Measurements from ENCODE around the gene KCTD17. TPM values are rescaled to one million over a fixed set of nuclear protein-coding genes. Genes with fewer than 3 reads are reported as not detected.

Gene KCTD17
- total and polyA plus RNA-seq, 2 of the 13 experiments (the other 11 are each of a cell fraction or from before 2014, with no cell fraction given) = 5.3 to 11.7 TPM

DNA sequence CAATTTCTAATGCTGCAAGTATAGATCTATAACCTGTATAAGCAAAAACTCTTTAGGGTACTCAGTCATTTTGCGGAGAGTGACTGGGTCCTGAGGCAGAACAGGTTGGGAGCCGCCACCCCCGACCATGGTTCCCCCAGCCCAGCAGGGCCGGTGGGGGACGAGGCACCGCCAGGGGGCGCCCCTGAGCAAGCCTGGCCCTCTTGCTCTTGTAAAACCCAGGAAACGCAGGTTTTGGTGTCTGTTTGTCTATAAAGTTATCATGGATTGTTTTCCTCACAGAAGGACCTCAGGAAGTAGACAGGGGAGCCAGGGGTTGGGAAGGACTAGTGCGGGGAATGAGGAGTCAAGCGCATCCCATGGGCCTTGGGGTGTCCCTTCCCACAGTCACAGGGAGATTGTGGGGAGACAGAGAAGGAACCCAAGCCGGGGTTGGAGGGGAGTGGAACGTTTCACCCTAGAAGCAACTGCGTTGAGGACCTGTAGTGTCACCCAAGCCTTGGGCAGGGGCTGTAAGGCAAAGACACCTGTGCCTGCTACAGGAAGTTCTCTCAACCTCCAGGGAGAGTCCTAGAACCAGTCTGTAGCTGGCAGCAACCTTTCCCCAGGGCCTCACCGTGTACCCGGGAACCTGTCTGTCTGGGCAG is 26.4 kb downstream of the KCTD17 start (continued):
- peak; percentile 84 for TF ChIP-seq STAG1 (CRISPR knock-in tag; IDR thresholded peaks at IDR 0.05)
- no peak for TF ChIP-seq ARNTL (CRISPR knock-in tag; IDR thresholded peaks at IDR 0.05)
- TF ChIP-seq, protein P1, sequence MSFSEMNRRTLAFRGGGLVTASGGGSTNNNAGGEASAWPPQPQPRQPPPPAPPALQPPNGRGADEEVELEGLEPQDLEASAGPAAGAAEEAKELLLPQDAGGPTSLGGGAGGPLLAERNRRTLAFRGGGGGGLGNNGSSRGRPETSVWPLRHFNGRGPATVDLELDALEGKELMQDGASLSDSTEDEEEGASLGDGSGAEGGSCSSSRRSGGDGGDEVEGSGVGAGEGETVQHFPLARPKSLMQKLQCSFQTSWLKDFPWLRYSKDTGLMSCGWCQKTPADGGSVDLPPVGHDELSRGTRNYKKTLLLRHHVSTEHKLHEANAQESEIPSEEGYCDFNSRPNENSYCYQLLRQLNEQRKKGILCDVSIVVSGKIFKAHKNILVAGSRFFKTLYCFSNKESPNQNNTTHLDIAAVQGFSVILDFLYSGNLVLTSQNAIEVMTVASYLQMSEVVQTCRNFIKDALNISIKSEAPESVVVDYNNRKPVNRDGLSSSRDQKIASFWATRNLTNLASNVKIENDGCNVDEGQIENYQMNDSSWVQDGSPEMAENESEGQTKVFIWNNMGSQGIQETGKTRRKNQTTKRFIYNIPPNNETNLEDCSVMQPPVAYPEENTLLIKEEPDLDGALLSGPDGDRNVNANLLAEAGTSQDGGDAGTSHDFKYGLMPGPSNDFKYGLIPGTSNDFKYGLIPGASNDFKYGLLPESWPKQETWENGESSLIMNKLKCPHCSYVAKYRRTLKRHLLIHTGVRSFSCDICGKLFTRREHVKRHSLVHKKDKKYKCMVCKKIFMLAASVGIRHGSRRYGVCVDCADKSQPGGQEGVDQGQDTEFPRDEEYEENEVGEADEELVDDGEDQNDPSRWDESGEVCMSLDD (CRISPR knock-in tag; IDR thresholded peaks at IDR 0.05; ENCODE audit: borderline replicate concordance) = 0 out of 2 replicates have a peak, but pooled peaks have one; percentile 17
- TF ChIP-seq SNAPC2 (CRISPR knock-in tag; IDR thresholded peaks at IDR 0.05) = 0 out of 2 replicates have a peak, but pooled peaks have one; percentile 40
- TF ChIP-seq, protein P2, sequence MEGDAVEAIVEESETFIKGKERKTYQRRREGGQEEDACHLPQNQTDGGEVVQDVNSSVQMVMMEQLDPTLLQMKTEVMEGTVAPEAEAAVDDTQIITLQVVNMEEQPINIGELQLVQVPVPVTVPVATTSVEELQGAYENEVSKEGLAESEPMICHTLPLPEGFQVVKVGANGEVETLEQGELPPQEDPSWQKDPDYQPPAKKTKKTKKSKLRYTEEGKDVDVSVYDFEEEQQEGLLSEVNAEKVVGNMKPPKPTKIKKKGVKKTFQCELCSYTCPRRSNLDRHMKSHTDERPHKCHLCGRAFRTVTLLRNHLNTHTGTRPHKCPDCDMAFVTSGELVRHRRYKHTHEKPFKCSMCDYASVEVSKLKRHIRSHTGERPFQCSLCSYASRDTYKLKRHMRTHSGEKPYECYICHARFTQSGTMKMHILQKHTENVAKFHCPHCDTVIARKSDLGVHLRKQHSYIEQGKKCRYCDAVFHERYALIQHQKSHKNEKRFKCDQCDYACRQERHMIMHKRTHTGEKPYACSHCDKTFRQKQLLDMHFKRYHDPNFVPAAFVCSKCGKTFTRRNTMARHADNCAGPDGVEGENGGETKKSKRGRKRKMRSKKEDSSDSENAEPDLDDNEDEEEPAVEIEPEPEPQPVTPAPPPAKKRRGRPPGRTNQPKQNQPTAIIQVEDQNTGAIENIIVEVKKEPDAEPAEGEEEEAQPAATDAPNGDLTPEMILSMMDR (CRISPR knock-in tag; IDR thresholded peaks at IDR 0.05) = peak; percentile 87
- TF ChIP-seq ZNF768 (CRISPR knock-in tag; IDR thresholded peaks at IDR 0.05) = 0 out of 2 replicates have a peak, but pooled peaks have one; percentile 23
- TF ChIP-seq, protein P3, sequence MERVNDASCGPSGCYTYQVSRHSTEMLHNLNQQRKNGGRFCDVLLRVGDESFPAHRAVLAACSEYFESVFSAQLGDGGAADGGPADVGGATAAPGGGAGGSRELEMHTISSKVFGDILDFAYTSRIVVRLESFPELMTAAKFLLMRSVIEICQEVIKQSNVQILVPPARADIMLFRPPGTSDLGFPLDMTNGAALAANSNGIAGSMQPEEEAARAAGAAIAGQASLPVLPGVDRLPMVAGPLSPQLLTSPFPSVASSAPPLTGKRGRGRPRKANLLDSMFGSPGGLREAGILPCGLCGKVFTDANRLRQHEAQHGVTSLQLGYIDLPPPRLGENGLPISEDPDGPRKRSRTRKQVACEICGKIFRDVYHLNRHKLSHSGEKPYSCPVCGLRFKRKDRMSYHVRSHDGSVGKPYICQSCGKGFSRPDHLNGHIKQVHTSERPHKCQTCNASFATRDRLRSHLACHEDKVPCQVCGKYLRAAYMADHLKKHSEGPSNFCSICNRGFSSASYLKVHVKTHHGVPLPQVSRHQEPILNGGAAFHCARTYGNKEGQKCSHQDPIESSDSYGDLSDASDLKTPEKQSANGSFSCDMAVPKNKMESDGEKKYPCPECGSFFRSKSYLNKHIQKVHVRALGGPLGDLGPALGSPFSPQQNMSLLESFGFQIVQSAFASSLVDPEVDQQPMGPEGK (CRISPR knock-in tag; IDR thresholded peaks at IDR 0.05) = peak; percentile 67
- no peak for TF ChIP-seq IRX3 (CRISPR knock-in tag; IDR thresholded peaks at IDR 0.05; ENCODE audit: borderline replicate concordance, low read depth)
- no peak for TF ChIP-seq ZKSCAN5 (CRISPR knock-in tag; IDR thresholded peaks at IDR 0.05)
- no peak for TF ChIP-seq ZNF549 (CRISPR knock-in tag; IDR thresholded peaks at IDR 0.05)
- TF ChIP-seq RELA (CRISPR knock-in tag; IDR thresholded peaks at IDR 0.05) = no peak
- TF ChIP-seq YY1 (IDR thresholded peaks at IDR 0.05; ENCODE audit: insufficient read depth, insufficient replicate concordance, low read depth, low read length) = peak; percentile 23
- peak; percentile 22; the same call in 1 of the 2 replicates for TF ChIP-seq KDM2A (CRISPR knock-in tag; IDR thresholded peaks at IDR 0.05; ENCODE audit: borderline replicate concordance, low read depth)
- peak; percentile 79 for TF ChIP-seq XRCC5 (optimal IDR thresholded peaks at IDR 0.05; ENCODE audit: low read length)
- TF ChIP-seq TOPORS (CRISPR knock-in tag; IDR thresholded peaks at IDR 0.05) = no peak
- TF ChIP-seq HDAC2 (CRISPR knock-in tag; IDR thresholded peaks at IDR 0.05) = no peak
- TF ChIP-seq PHF21A (CRISPR knock-in tag; IDR thresholded peaks at IDR 0.05) = no peak
- TF ChIP-seq ZNF274 (CRISPR knock-in tag; IDR thresholded peaks at IDR 0.05) = no peak
- TF ChIP-seq SALL1 (CRISPR knock-in tag; IDR thresholded peaks at IDR 0.05) = peak; percentile 55
- 0 out of 2 replicates have a peak, but pooled peaks have one; percentile 23 for TF ChIP-seq GABPB1 (CRISPR knock-in tag; IDR thresholded peaks at IDR 0.05)
- TF ChIP-seq ZNF766 (CRISPR knock-in tag; IDR thresholded peaks at IDR 0.05; ENCODE audit: borderline replicate concordance) = no peak
